ENCODE results near the gene COL5A1.

Gene COL5A1

DNA sequence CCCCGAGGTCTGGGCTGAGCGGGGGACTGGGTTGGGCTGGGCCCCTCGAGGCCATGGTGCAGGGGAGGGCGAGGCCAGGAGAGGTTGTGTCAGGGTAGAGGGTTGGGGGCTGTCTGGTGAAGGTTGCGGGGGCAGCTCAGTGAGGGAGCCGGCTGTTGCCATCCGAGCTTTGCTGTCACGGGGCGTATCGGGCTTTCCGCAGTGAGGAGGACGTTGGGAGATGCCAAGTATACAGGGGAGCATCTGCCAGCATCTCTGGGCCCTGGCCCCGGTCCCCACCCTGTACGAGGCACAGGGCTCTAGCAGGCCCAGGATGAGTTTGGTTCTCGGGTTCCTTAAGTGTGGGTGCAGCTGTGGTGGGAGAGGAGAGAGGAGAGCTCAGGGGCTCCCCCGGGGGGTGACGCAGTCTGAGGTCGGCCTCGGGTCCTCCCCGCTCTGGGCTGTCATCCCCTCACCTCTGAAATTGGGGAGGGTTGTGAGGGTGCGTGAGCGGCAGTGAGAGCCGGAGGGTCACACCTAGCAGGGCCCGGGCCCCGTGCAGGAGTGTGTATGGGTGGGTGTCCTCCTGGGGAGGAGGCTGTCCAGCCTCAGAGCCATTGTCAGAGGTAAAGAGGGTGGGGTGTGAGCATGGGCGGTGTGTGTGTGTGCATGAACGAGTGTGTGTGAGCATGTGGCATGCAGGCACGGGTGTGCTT, 87.3 kb downstream of the COL5A1 start:
- DNase-seq (ENCODE audit: low spot score), result no peak

DNA sequence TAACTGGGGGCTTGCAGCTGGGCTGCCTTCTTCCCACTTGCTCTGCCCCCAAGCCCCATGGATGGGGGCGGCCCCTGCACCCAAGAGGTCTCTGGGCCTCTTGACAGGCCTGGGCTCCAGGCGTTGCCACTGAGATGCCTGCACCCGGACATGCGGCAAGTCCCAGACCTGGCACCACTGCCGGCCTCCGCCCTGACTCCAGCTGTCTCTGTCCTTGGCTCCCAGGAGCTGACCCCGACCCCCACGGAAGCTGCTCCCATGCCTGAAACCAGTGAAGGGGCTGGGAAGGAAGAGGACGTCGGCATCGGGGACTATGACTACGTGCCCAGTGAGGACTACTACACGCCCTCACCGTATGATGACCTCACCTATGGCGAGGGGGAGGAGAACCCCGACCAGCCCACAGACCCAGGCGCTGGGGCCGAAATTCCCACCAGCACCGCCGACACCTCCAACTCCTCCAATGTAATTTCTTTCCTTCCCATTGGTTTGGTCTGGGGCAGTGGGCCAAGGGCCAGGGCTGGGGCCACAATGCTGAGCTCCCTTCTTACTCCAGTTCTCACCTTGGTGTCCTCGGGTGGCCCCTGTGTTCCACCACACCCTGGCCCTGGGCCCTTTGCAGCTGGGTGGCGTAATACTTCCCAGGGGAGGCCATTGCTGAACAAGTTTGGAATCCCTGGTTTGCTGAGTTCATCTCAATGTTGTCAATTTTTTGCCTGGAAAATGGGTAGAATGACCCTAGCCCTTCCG, 88.6 kb downstream of the COL5A1 start:
- peak; percentile 51 for DNase-seq (ENCODE audit: low spot score)

DNA sequence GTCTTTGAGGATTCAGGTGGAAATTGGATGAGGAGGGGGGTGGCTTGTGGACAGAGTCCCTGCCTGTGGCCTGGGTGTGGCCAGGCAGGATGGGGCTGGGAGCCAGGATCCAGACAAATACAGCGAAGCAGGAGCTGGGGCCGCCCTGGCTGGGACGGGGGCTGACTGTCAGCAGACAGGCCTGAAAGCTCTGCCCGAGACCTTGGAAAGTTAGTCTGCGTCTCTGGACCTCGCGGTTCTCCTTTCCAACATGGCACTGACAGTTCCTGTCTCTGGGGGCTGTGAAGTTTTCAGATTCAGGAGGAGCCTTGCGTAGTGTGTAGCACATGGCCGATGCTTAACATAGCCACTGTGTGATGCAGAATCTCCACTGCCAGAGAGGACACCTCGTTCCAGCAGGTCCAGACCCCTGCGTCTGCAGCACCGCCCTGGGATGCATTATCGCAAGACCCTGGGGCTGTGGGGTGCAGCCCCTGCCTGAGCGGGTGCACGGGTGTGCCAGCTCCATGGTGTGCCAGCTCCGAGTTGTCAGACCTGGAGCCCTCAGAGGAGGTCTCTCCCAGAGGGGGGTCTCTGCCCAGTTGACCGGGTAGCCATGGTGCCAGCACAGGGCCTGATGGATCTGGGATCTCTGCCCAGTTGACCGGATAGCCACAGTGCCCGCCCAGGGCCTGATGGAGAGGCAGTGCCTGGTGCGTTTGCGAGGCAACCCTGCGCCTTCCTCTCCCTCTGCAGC, 89.3 kb downstream of the COL5A1 start:
- no peak for DNase-seq (ENCODE audit: low spot score)

DNA sequence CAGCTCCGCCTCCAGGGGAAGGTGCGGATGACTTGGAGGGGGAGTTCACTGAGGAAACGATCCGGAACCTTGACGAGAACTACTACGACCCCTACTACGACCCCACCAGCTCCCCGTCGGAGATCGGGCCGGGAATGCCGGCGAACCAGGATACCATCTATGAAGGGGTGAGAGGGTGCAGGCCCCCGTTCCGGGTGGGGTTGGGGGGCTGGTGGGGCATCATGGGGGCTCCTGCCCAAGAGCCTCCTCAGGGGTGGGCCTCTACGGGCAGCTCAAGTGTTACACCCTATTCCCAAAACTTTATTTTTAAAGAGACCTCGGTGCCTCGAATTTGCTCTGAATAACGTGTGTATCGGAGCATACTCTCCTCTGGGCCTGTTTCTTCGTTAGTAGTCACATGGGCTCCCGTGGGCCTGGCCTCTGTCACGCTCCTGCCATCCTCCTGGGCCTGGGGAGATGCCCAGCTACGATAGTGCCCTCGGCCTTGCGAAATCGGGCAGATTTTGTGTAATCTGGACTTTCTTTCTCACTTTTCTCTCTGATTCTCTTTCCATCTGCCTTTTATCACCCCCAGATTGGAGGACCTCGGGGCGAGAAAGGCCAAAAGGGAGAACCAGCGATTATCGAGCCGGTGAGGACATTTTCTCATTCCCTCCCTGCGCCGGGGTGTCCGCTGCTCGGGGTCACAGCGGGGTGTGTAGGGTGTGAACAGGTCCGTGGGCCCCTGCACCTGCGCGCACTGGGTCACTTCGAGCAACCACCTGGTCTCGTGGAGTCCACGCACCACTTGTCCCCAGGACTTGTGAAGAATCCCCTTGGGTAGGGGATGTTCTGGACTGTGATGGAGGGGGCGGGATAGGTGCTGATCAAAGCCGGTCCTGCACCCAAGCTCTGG, 90.1 kb downstream of the COL5A1 start:
- DNase-seq (ENCODE audit: low spot score), result no peak

DNA sequence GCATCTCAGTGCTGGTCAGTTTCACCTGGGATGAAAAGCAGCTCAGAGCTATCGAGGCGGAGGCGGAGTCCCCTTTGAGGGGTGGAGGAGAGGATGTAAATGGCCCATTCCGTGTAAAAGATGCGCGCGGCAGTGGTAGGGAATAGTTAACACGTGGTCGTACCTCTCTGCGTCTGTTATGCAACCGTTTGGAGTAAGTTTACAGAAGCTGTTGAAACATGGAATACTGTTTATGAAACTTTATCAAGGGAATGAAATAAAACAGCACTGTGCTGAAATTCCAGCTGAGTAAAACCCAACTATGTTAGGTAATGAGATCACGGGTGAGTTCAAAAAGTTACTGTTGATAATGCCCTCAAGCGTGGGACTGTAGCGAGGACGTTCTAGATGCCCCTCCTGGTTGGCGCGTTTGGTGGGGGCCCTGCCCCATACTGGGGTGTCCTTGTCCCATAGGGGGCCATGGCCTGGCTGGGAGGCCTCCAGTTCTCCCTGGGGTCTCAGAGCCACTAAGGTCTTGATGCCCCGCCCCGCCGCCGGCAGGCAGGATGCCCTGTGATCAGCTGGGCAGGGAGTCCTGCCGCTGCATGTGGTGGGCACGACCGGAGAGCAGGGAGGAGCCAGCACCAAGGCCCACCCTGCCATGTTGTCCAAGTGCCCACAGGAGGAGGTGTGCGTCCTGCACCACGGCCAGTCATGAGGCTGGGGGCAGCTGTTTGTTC, 90.9 kb downstream of the COL5A1 start:
- DNase-seq (ENCODE audit: low spot score), result no peak

DNA sequence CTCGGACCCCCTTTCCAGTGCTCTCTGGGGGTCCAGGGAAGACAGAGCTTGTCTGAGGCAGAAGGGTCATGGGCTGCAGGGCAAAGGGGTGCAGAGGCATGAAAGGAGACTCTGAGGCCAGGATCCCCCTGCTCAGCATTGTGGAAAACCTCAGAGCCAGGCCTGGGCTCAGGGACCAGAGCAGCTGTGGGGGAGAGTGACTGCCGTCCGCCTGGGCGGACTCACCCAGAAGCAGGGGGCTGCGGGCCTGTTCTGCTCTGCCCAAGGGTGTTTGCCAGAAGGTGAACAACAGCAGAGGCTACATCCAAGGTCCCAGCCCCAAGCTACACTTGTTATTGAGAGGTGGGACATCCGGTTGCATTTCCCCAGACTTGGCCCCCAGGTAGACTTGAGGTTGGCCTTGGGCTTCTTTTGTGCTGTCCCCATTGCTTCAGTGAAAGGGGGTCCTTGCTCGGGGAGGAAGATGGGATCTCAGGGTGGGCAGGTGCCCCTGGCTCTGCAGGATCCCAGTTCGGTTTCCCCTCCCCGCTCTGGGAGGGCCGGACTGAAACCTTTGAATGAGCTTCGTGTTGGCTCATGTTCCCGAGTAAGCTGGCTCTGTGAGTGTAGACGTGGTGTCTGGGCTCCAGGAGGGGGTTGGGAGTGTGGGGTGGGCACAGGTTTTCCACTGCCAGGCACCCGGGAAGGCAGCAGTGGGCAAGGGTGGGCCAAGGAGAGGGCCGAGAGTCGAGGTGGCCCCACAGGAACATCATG, 92.1 kb downstream of the COL5A1 start:
- DNase-seq (ENCODE audit: low spot score), result no peak

DNA sequence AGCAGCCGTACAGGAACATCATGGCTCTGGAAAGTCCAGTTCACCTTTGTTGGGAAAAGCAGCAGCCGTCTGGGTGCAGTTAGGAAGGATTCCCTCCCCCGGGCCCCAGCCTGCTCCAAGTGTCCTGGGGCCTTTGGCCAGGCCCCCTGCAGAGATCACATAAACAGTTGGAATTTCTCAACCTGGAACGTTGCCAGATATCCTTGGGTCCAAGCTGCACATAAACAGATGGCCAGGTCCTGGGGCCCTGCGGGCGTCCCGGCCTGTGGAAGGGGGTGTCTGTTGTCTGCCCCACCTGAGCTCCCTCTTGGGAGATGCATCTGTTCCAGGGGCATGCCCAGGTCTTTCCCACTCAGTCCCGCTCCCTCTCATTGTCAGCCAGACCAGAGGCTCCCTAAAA, 92.7 kb downstream of the COL5A1 start:
- peak; percentile 61 for DNase-seq (ENCODE audit: low spot score)

DNA sequence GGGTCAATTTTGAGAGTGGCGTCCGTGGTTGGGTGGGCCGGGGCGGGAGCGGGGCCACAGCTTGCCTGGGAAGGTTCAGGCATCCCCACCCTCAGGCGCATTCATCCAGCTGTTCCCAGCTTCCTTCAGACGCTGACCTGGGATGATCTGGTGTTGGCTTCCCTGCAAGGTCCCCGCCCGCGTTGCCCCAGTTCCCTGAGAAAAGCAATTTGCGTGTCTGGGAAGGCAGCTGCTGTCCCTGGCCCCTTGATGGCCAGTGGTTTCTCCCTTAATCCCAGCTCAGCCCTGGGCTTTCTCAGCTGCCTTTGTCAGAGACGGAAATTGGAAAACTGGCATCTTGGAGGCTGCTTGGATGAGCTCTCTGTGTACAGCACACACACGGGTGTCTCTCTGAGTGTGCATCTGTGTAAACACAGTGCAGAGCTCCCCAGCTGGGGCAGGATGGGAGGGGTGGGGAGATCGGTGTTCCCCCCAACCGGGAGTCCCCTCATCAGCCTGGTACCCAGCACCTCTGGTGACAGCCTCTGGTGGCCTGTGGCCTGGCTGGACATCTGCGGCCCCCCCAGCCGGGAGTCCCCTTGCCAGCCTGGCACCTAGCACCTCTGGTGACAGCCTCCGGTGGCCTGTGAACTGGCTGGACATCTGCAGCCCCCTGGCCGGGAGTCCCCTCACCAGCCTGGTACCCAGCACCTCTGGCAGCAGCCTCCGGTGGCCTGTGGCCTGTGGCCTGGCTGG, 94.0 kb downstream of the COL5A1 start:
- peak; percentile 55 for DNase-seq (ENCODE audit: low spot score)

DNA sequence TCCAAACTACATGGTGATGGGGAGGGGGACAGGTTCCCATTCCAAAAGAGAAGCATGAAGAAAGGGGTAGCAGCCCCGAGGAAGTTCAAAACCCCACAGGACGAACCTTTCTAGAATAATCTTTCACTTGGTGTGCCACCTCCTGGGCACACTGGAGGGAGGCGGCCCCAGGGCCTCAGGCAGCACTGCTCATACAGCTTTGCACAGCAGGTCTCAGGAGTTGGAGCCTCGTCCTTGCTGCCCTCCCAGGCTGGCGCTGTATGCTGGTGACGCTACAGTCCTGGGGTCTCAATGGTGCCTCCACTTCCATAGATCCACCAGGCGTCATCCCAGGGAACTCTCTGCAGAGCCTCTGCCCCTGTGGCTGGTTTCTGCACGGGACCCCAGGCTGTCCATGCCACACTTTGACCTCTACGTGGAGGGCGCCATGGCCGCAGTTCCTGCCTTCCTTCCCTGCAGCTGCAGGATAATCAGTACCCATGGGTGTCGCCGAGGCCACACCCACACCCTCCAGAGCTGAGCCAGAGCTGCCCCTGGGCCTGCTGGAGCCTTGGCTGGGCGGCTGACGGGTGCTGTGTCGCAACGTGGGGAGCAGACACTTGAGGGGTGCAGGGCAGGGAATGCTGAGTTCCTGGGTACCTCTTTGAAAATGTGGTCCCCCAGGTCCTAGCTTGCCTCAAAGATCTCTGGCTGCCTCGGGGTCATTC, 95.3 kb downstream of the COL5A1 start:
- no peak for DNase-seq (ENCODE audit: low spot score)

DNA sequence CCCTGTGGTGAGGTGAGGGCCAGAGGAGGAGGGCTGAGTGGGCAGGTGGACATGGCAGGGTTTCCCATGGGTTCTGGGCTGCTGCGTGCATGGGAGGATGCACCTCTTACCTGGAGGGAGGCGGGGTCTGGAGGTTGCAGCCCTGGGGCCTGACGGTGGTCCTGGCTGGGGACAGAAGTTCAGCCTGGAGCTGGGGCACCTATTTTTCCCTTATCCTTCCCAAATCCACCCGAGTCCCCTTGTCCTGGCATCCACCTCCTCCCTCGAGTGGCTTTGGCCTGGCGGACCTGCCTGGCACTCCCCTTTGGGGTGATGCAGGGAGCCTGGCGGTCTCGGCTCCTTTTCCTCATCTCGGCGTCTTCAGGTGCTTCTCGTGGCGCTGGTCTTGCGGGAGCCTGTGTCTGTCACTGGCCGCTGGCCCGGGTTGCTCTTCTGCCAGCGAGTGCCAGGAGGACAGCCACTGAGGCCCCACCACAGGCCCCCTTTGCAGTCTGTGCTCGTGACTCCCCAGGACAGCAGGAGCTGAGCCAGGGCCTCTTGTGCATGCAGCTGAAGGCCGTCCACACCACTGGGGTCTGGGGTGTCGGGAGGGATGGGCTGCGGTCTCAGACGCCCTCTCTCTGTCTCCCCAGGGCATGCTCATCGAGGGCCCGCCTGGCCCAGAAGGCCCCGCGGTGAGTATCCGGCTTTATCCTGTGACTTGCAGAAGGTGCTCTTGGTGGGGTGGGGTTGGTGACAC, 96.4 kb downstream of the COL5A1 start:
- DNase-seq (ENCODE audit: low spot score), result no peak

DNA sequence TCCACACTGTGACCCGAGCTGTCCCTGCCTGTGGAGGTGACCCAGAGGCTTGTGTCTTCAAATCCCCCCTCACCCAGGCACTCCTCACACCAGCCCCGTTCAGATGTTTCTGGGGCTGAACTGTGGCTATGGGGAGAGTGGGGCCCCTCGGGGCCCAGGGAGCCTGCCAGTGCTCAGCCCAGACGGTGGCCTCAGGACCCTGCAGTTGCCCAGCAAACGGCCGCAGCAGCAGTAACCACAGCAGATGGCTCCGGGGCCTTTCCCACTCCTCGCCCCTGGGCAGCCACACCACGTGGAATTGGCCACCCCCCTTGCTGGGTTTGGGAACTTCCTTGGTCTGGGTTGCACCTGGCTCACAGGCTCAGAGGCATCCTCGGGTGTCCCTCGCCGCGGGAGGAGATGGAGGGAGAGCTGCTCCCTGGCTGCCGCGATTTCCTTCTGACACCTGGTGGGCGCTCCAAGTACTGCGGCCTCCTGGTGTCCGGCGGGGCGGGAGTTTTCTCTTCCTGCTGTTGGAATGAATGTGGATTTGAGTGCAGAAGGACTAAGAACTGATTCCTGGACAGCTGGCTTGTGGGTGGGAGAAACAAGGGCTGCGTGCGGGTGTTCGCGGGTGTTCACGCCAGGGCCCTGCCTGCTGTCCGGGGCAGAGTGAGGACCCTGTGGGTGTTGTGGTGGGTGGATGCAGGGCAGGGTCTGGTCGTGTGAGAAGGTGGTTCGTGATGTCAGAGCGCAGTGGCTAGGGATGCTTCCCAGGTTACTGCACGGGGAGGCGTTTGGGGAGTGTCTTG, 97.5 kb downstream of the COL5A1 start:
- DNase-seq (ENCODE audit: low spot score), result peak; percentile 88

DNA sequence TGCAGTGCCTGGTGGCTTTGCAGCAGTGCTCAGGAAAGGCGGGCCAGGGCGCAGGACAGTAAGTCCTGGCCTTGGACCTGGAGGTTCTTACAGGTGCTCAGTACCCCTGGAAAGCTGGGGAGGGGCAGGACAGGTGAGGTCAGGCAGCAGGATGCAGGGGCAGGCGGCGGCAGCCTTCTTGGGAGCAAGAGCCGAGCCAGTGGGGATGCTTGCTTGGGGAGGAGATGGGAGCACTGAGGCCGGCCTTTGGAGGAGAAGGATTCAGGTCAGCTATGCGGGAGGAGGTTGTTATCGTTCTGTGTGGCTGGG, 98.0 kb downstream of the COL5A1 start:
- DNase-seq (ENCODE audit: low spot score), result no peak

DNA sequence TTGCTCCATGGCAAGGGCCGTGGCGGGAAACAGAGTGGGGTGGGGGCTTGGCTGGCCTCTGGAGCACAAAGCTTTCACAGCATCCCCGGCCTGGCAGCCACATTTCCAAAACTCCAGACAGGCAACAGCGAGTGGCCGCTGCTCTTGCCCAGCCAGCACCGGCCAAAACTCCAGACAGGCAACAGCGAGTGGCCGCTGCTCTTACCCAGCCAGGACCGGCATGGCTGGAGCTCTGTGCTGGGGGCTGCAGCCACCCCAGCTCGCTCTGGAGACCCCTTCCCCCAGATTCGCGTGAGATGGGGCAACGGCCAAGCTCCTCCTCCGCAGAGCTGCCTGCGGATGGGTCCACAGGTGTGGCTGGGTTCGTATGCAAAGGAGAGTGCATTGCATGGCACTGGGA, 98.5 kb downstream of the COL5A1 start:
- no peak for DNase-seq (ENCODE audit: low spot score)

DNA sequence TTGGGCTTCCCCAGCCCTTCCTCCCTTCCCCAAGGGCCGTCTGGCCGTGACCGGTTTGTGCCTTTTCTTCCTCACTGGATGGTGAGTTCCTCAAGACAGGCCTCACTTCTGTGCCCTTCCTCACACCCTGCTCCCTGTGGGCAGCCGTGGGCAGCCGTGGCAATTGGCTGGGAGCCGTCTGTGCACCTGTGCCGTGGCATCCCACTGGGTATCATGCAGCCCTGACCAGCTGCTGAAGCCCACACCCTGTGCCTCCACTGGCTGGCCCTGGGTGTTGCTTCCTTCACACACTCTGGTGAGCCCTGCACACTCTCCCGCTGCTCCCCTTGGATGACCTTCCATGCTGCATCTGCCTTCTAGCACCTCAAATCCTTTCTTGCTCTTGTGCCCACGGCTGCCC, 100.2 kb downstream of the COL5A1 start:
- no peak for DNase-seq (ENCODE audit: low spot score)

DNA sequence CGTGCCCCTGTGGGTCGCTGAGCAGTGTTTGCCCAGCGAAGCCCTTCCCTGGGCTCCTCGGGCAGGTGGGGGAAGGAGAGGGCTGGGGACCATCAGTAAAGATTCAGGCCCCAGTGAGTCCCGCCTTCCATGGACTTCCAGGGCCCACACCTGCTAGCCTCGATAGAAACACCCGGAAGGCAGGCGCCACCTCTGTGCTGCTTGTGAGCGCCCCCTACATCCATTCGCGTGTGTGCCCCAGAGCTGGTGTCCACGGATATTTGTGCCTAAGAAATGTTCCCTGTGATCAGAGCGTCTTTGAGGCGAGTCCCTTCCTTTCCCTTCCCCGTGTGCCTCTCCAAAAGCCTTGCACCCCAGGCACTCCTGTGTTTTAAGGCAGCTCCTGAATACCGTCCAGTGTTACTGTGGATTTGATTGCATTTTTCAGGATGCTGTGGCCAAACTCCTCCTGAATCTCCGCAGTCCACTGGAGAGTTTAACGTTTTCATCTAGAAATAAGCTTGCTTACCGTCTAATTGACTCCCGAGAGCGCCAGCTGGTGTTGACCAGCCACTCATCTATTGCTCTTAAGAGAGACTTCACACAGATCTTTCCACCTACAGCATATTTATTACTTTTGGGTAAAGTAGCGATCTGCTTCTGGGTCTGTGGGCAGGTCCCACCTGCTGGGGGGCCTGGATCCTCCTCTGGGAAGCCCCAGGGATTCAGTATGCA, 101.4 kb downstream of the COL5A1 start:
- DNase-seq (ENCODE audit: low spot score), result no peak

DNA sequence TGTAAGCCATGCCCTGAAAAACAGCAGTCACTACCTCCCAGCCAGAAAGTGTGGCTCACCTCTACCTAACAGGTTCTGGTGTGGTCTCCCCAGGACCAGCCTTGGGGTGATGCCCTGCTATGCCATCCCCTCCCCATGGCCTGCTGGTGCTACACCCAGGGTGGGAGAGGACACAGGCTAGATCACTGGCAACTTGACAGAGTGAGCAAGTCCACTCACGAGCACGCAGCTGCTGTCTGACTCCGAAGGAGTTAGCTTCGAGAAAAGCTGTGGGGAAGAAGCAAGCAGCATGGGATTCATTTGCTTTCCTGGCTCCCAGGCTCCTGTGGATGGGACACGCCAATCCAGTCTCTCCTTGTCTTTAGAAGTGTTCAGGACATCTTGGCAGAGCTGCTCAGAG, 102.2 kb downstream of the COL5A1 start:
- DNase-seq (ENCODE audit: low spot score), result no peak

All from AG20443 (cell line).